ENCODE data around the gene FOXP1. TPM values are rescaled to one million over a fixed set of nuclear protein-coding genes. Genes with fewer than 3 reads are reported as not detected.

Gene FOXP1
- total RNA-seq, 1 donor from 2014 or later: 195 TPM

GRCh38 chr3:71053495-71053894, 530.0 kb downstream of the FOXP1 start:
- no peaks in the 10 kb centered on the region for H3K27me3 Mint-ChIP-seq (ENCODE audit: unreplicated experiment)
- H3K27ac Mint-ChIP-seq (ENCODE audit: unreplicated experiment): peak overlapping the region; percentile 89
- H3K4me3 Mint-ChIP-seq (ENCODE audit: unreplicated experiment): no peak overlapping the region
- H3K36me3 Mint-ChIP-seq (ENCODE audit: unreplicated experiment): peaks cover 33% of the 10 kb centered on the region
- TF ChIP-seq, protein P1, sequence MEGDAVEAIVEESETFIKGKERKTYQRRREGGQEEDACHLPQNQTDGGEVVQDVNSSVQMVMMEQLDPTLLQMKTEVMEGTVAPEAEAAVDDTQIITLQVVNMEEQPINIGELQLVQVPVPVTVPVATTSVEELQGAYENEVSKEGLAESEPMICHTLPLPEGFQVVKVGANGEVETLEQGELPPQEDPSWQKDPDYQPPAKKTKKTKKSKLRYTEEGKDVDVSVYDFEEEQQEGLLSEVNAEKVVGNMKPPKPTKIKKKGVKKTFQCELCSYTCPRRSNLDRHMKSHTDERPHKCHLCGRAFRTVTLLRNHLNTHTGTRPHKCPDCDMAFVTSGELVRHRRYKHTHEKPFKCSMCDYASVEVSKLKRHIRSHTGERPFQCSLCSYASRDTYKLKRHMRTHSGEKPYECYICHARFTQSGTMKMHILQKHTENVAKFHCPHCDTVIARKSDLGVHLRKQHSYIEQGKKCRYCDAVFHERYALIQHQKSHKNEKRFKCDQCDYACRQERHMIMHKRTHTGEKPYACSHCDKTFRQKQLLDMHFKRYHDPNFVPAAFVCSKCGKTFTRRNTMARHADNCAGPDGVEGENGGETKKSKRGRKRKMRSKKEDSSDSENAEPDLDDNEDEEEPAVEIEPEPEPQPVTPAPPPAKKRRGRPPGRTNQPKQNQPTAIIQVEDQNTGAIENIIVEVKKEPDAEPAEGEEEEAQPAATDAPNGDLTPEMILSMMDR (IDR thresholded peaks at IDR 0.05): no peak
- H3K9me3 Mint-ChIP-seq (ENCODE audit: unreplicated experiment): no peaks in the 10 kb centered on the region
- no peak for DNase-seq (ENCODE audit: extremely low spot score, unreplicated experiment)
- H3K4me1 Mint-ChIP-seq (ENCODE audit: unreplicated experiment): peaks cover 99% of the 10 kb centered on the region

- DNase-seq (ENCODE audit: extremely low spot score, unreplicated experiment): no peak
- Mint-ChIP-seq H3K9me3 (ENCODE audit: unreplicated experiment) (no peaks in the 10 kb centered on the region), H3K27me3 (ENCODE audit: unreplicated experiment) (no peaks in the 10 kb centered on the region), H3K4me1 (ENCODE audit: unreplicated experiment) (peaks cover 99% of the 10 kb centered on the region), H3K4me3 (ENCODE audit: unreplicated experiment) (no peak overlapping the region), H3K36me3 (ENCODE audit: unreplicated experiment) (peaks cover 40% of the 10 kb centered on the region), H3K27ac (ENCODE audit: unreplicated experiment) (peak overlapping the region; percentile 89)
- TF ChIP-seq, protein P1 (IDR thresholded peaks at IDR 0.05): no peak
Observed at GRCh38 chr3:71052716-71053115, 530.8 kb downstream of the FOXP1 start.

DNA sequence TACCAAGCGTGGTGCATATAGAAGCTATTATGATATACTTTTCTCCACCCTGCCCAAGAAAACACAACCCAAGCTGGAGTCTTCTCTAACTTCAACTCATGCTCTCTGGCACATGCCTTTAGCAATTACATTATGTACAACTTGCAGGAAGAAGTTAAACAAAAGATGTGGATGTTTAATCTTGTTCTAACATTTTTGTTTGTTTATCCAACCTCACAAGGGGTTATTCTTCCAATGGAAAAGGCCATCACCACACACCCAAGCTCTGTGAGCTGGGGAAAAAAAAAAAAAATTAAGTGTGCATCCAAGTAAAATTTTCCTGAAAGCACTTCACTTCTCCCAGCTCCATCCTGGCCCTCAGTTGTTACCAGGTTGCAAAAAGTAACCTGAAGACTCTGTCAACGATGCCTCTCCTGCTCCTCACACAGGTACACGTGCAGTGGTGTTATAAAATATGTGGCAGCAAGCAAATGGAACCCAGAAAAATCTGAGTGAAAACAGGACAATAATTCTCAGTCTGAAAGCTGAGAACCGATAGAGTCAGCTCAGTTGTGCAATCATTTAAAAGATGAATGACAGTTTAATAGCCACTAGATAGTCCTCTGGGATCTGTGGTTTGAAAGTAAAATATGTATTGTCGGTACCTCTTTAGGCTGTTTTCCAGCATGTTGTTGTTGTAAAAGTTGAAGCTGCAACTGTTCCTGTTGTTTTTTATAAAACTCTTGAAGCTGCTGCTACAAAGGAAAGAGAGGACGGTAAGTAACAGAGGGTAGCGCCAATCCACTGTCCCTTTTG, 531.4 kb downstream of the FOXP1 start:
- peak overlapping the region; percentile 40 for H3K4me3 Mint-ChIP-seq (ENCODE audit: unreplicated experiment)
- H3K9me3 Mint-ChIP-seq (ENCODE audit: unreplicated experiment): no peaks in the 10 kb centered on the region
- no peak for DNase-seq (ENCODE audit: extremely low spot score, unreplicated experiment)
- H3K4me1 Mint-ChIP-seq (ENCODE audit: unreplicated experiment): peaks cover 98% of the 10 kb centered on the region
- H3K36me3 Mint-ChIP-seq (ENCODE audit: unreplicated experiment): peaks cover 46% of the 10 kb centered on the region
- peak overlapping the region; percentile 89 for H3K27ac Mint-ChIP-seq (ENCODE audit: unreplicated experiment)
- TF ChIP-seq, protein P1 (IDR thresholded peaks at IDR 0.05): no peak
- no peaks in the 10 kb centered on the region for H3K27me3 Mint-ChIP-seq (ENCODE audit: unreplicated experiment)

GRCh38 chr3:71051259-71051595, 532.3 kb downstream of the FOXP1 start:
- DNase-seq (ENCODE audit: extremely low spot score, unreplicated experiment): no peak
- peak overlapping the region; percentile 89 for H3K27ac Mint-ChIP-seq (ENCODE audit: unreplicated experiment)
- peaks cover 55% of the 10 kb centered on the region for H3K36me3 Mint-ChIP-seq (ENCODE audit: unreplicated experiment)
- peak overlapping the region; percentile 26 for H3K4me3 Mint-ChIP-seq (ENCODE audit: unreplicated experiment)
- TF ChIP-seq, protein P1 (IDR thresholded peaks at IDR 0.05): no peak
- H3K27me3 Mint-ChIP-seq (ENCODE audit: unreplicated experiment): no peaks in the 10 kb centered on the region
- H3K4me1 Mint-ChIP-seq (ENCODE audit: unreplicated experiment): peaks cover 98% of the 10 kb centered on the region
- no peaks in the 10 kb centered on the region for H3K9me3 Mint-ChIP-seq (ENCODE audit: unreplicated experiment)

DNA sequence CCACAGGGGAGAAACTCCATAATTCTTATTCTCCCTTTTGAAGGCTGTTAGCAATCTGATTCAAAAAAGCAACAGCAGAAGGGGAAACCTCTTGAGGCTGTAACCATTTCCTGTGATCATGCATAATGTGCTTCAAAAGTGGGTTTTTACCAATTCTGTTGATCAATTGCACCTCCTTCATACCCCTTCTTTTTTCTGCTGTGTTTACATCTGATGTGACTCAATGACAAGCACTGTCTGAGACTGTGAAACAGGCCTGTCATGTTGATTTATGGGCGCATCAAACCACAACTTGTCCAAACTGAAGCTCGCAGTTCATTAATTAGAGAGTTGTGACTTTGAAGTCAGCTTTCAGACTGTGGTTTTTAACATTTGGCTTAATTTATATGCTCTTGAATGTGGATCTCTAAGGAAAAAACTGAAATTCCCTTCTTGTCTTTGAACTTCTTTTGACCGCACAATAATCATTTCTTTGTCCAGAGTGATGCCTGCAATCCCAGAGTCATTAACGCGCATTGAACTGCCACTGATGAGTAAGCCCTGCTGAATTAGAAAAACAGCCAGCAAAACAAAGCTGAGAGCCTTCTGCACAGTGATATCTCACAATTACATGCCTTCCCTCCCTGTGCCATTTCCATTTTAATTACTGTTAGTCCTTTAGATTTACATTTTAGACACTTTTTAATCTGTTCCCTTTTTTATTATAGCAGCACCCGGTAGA, 532.8 kb downstream of the FOXP1 start:
- H3K4me1 Mint-ChIP-seq (ENCODE audit: unreplicated experiment): peaks cover 98% of the 10 kb centered on the region
- TF ChIP-seq, protein P1 (IDR thresholded peaks at IDR 0.05): no peak
- no peaks in the 10 kb centered on the region for H3K9me3 Mint-ChIP-seq (ENCODE audit: unreplicated experiment)
- no peak for DNase-seq (ENCODE audit: extremely low spot score, unreplicated experiment)
- H3K27me3 Mint-ChIP-seq (ENCODE audit: unreplicated experiment): no peaks in the 10 kb centered on the region
- peaks cover 60% of the 10 kb centered on the region for H3K36me3 Mint-ChIP-seq (ENCODE audit: unreplicated experiment)
- peak overlapping the region; percentile 26 for H3K4me3 Mint-ChIP-seq (ENCODE audit: unreplicated experiment)
- peak overlapping the region; percentile 89 for H3K27ac Mint-ChIP-seq (ENCODE audit: unreplicated experiment)
